Motor neuron (in vitro differentiated cells): ENCODE results near the gene PSMC2. TPM values are rescaled to one million over a fixed set of nuclear protein-coding genes. Genes with fewer than 3 reads are reported as not detected.

Source experiments
- ATAC-seq, 8 experiments: fragments of 200-7000 bp; cut with Tn5 transposase; replicated peaks in 6 of 8; 2 replicates each; pipeline ENCODE4 v1.8.0; 2021; ENCODE audit warnings: mild to moderate bottlenecking in 8 of 8, moderate library complexity in 8 of 8
- H3K27ac ChIP-seq, 2 donors: fragments of 250-450 bp; sonication (Bioruptor Pico); 2 replicates each; pipeline ENCODE4 v1.9.0; 2021; ENCODE audit warnings: antibody characterized with exemption in 2 of 2, mild to moderate bottlenecking in 2 of 2, moderate library complexity in 1 of 2
- H3K4me1 ChIP-seq, 2 donors: fragments of 250-450 bp; sonication (Bioruptor Pico); replicated peaks in 1 of 2; 2 replicates each; pipeline ENCODE4 v1.6.1; 2021; ENCODE audit warnings: antibody characterized with exemption in 2 of 2, mild to moderate bottlenecking in 2 of 2, moderate library complexity in 1 of 2
- H3K4me3 ChIP-seq, 5 donors: fragments of 250-450 bp; sonication (Bioruptor Pico); 2 replicates each; pipeline ENCODE4 v1.9.0; 2021; ENCODE audit warnings: antibody characterized with exemption in 5 of 5, mild to moderate bottlenecking in 5 of 5, moderate library complexity in 4 of 5
- WGBS, 10 experiments: fragments of 450-650 bp; shearing (Covaris generic); methylation state at CpG; one replicate each; pipeline ENCODE4 v1.0.0; 2022; 5-methylcytosine and 5-hydroxymethylcytosine counted together
- in situ Hi-C, 9 experiments: fragments of 400-800 bp; cut with MboI; loops; one replicate each; pipeline ENCODE4 v1.15.0; 2021; ENCODE audit warnings: low sequenced_read_pairs in 9 of 9, low pct_unique_long_range_greater_than_20kb in 2 of 9; ENCODE audit not compliant: unreplicated experiment in 9 of 9
- total RNA-seq, 8 experiments: library from RNA; unstranded; fragments of 300-600 nt; gene quantifications; 2 replicates each; pipeline versions ENCODE4 v1.2.3 to v1.2.4, GENCODE V29; 2022

PSMC2 gene
- total RNA-seq, 8 experiments from 2014 or later, result 69.6 to 259 (median 123) TPM

DNA sequence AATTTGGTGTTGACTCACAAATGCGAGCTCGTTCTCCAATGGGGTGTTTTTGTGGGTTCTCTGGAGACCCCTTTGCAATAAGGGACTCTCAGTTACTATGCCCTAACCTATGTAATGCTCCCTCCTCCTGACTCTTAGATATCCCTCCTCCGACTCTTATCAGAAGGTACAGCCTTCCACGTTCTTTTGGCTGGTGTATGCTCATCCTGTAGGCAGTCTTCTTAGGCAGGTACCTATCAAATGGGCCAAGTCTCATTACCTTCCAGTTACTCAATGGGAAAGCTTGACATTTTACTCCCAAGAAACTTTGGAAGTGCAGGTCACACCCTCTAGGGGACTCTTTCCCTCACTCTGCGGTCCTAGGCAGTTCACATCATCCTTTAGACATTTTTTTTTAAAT lies 66.0 kb downstream of the PSMC2 start:
- Histone ChIP-seq H3K4me1 (no peaks in the 10 kb centered on the region), H3K27ac (no peak overlapping the region), H3K4me3 (no peak overlapping the region)
- in situ Hi-C loops, result no loop called here
- ATAC-seq, result no peak
- WGBS, 10 experiments, result 40 to 97% (median 87%) methylated on average over 1 to 5 of the region's 5 CpGs; no CpG with 5 or more reads in 2 of the 10 experiments

DNA sequence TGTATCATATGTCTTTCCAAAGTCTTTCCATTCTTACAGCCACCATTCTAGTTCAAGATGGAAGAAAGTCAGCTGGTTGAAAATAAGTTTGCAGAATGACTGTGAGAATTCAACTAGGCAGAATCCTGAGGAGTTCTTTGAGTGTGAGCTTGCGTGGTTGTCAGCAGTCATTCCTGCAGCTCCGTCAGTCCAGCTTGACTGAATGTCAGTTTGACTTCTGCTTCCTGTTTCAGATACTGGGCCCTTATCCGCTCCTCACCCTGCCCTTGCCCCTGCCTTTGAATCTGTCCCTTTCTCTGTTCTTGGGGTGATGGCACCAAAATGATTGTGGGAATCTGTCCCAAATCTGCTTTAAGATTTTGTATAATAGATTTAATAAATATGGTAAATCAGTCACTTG lies 70.8 kb downstream of the PSMC2 start:
- no peak for ATAC-seq
- WGBS, 10 experiments, result 60 to 96% (median 84%) methylated on average over 1 to 3 of the region's 3 CpGs; no CpG with 5 or more reads in 2 of the 10 experiments
- in situ Hi-C loops, result no loop called here
- H3K4me1 ChIP-seq, result no peaks in the 10 kb centered on the region
- no peak overlapping the region for H3K27ac ChIP-seq
- no peak overlapping the region for H3K4me3 ChIP-seq

Other genes starting within 250 kb of the PSMC2 start
- gene NAPEPLD, start 198.5 kb upstream of the PSMC2 start, total RNA-seq, result 10 to 100 TPM in 4 of 8 experiments, 1 to 10 TPM in 4; 6.1 to 35.2 (median 9.8) TPM
- gene PMPCB, start 50.2 kb upstream of the PSMC2 start, total RNA-seq, result 10 to 100 TPM; 50.0 to 87.0 (median 64.3) TPM
- 10 to 100 TPM; 18.3 to 47.2 (median 29.0) TPM for gene DNAJC2, start 2.9 kb upstream of the PSMC2 start, total RNA-seq
- 1 to 10 TPM in 1 of 8 experiments, under 1 TPM in 3, not detected in 4; 0.13 to 1.6 (median 0.62) TPM for gene SLC26A5, start 98.6 kb downstream of the PSMC2 start, total RNA-seq